ENCODE data around the gene MESP1. TPM values are rescaled to one million over a fixed set of nuclear protein-coding genes. Genes with fewer than 3 reads are reported as not detected.
"Not testable (repeated sequence)": the region's sequence is repeated elsewhere in the genome, so short reads cannot be mapped to it uniquely, and the experiment has no call there.

The MESP1 gene
- total RNA-seq, 4 donors from 2014 or later, result 3.5 to 10.5 (median 6.2) TPM

DNA sequence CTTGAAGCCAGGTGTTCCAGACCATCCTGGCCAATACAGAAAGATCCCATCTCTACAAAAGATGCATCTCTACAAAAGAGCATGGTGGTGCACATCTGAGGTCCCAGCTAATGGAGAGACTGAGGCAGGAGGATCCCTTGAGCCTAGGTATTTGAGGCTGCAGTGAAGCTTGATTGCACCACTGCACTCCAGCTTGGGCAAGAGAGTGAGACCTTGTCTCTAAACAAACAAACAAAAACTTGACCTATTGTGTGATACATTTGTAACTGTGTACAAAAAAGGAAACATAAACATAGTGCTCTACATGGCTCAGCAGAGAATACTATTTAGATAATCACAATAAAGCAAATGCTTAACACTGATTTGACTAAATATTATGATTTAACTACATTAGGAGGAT, 44.9 kb upstream of the MESP1 start:
- H3K27me3 ChIP-seq, result no peaks in the 10 kb centered on the region
- peak overlapping the region in 1 of 4 donors; percentile 74 for H3K27ac ChIP-seq
- no peak overlapping the region for H3K4me3 ChIP-seq
- DNase-seq (ENCODE audit: low spot score in 2 of 2), result no peak
- H3K4me1 ChIP-seq, result peaks cover 0 to 17% (median 4%) of the 10 kb centered on the region in 4 donors
- TF ChIP-seq POLR2A (IDR thresholded peaks at IDR 0.05) (no peak), EP300 (IDR thresholded peaks at IDR 0.05) (no peak)
- TF ChIP-seq, protein P1, sequence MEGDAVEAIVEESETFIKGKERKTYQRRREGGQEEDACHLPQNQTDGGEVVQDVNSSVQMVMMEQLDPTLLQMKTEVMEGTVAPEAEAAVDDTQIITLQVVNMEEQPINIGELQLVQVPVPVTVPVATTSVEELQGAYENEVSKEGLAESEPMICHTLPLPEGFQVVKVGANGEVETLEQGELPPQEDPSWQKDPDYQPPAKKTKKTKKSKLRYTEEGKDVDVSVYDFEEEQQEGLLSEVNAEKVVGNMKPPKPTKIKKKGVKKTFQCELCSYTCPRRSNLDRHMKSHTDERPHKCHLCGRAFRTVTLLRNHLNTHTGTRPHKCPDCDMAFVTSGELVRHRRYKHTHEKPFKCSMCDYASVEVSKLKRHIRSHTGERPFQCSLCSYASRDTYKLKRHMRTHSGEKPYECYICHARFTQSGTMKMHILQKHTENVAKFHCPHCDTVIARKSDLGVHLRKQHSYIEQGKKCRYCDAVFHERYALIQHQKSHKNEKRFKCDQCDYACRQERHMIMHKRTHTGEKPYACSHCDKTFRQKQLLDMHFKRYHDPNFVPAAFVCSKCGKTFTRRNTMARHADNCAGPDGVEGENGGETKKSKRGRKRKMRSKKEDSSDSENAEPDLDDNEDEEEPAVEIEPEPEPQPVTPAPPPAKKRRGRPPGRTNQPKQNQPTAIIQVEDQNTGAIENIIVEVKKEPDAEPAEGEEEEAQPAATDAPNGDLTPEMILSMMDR (IDR thresholded peaks at IDR 0.05), result no peak
- peaks cover 0 to 60% (median 0%) of the 10 kb centered on the region in 3 donors for H3K36me3 ChIP-seq
- peaks cover 0 to 11% (median 0%) of the 10 kb centered on the region in 4 donors for H3K9me3 ChIP-seq

GRCh38 chr15:89794627-89795241, 43.7 kb upstream of the MESP1 start:
- peaks cover 0 to 66% (median 0%) of the 10 kb centered on the region in 3 donors for H3K36me3 ChIP-seq
- no peak overlapping the region for H3K4me3 ChIP-seq
- H3K4me1 ChIP-seq, result peaks cover 0 to 17% (median 4%) of the 10 kb centered on the region in 4 donors
- 24 to 44% methylated on average over 5 of the region's 5 CpGs for WGBS, 2 donors
- peak in 1 of 2 donors; percentile 29 for DNase-seq (ENCODE audit: low spot score in 2 of 2)
- TF ChIP-seq EP300 (IDR thresholded peaks at IDR 0.05) (peak in 1 of 2 donors; percentile 52), POLR2A (IDR thresholded peaks at IDR 0.05) (no peak)
- TF ChIP-seq, protein P1 (IDR thresholded peaks at IDR 0.05), result no peak
- H3K27me3 ChIP-seq, result no peaks in the 10 kb centered on the region
- H3K27ac ChIP-seq, result peak overlapping the region in 2 of 4 donors; percentile 58 to 74
- H3K9me3 ChIP-seq, result peaks cover 0 to 11% (median 0%) of the 10 kb centered on the region in 4 donors

GRCh38 chr15:89792106-89792805, 41.2 kb upstream of the MESP1 start:
- TF ChIP-seq, protein P1 (IDR thresholded peaks at IDR 0.05), result no peak
- TF ChIP-seq EP300 (IDR thresholded peaks at IDR 0.05), result no peak
- no peak for TF ChIP-seq POLR2A (IDR thresholded peaks at IDR 0.05)
- Histone ChIP-seq H3K4me1 (peaks cover 0 to 17% (median 4%) of the 10 kb centered on the region in 4 donors), H3K9me3 (peaks cover 0 to 21% (median 0%) of the 10 kb centered on the region in 4 donors), H3K27me3 (no peaks in the 10 kb centered on the region), H3K27ac (no peak overlapping the region), H3K36me3 (peaks cover 0 to 63% (median 0%) of the 10 kb centered on the region in 3 donors), H3K4me3 (no peak overlapping the region)
- 94 to 95% methylated on average over 22 of the region's 22 CpGs for WGBS, 2 donors
- no peak for DNase-seq (ENCODE audit: low spot score in 2 of 2)

GRCh38 chr15:89790661-89791060, 39.6 kb upstream of the MESP1 start:
- Histone ChIP-seq H3K9me3 (peaks cover 0 to 11% (median 0%) of the 10 kb centered on the region in 4 donors), H3K4me3 (no peak overlapping the region), H3K36me3 (peaks cover 0 to 53% (median 0%) of the 10 kb centered on the region in 3 donors), H3K27me3 (no peaks in the 10 kb centered on the region), H3K4me1 (peaks cover 0 to 15% (median 3%) of the 10 kb centered on the region in 4 donors), H3K27ac (no peak overlapping the region)
- DNase-seq (ENCODE audit: low spot score in 2 of 2), result no peak
- TF ChIP-seq POLR2A (IDR thresholded peaks at IDR 0.05) (no peak), EP300 (IDR thresholded peaks at IDR 0.05) (no peak)
- TF ChIP-seq, protein P1 (IDR thresholded peaks at IDR 0.05), result no peak
- WGBS, 2 donors, result 75 to 83% methylated on average over 16 of the region's 16 CpGs

DNA sequence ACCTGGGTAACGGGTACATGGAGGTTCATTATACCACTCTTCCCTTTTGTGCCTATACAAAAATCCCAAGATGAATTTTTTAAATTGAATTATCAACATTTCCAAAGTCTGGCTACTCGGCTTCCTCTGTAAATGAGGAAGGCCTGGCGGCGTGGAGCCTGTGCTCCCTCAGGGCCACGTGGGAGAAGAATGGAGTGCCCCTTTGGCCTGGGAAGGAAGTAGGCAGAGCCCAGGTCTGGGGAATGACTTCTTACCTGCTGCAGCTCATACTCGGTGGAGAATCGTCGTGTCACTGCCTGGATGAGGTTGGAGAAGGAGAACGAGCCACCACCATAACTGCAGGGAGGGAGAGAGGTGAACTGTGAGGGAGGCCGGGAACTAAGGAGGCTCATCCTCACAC, 39.2 kb upstream of the MESP1 start:
- peaks cover 0 to 11% (median under 1%) of the 10 kb centered on the region in 4 donors for H3K4me1 ChIP-seq
- TF ChIP-seq POLR2A (IDR thresholded peaks at IDR 0.05) (no peak), EP300 (IDR thresholded peaks at IDR 0.05) (no peak)
- TF ChIP-seq, protein P1 (IDR thresholded peaks at IDR 0.05), result no peak
- H3K27me3 ChIP-seq, result no peaks in the 10 kb centered on the region
- peaks cover 0 to 55% (median 0%) of the 10 kb centered on the region in 3 donors for H3K36me3 ChIP-seq
- H3K27ac ChIP-seq, result no peak overlapping the region
- no peak for DNase-seq (ENCODE audit: low spot score in 2 of 2)
- peaks cover 0 to 11% (median 0%) of the 10 kb centered on the region in 4 donors for H3K9me3 ChIP-seq
- 77 to 83% methylated on average over 10 of the region's 10 CpGs for WGBS, 2 donors
- no peak overlapping the region for H3K4me3 ChIP-seq

- not testable (repeated sequence) for H3K27me3 ChIP-seq; H3K4me3 ChIP-seq; DNase-seq (ENCODE audit: low spot score in 2 of 2); H3K4me1 ChIP-seq; H3K27ac ChIP-seq
- 93 to 95% methylated on average over 4 of the region's 4 CpGs for WGBS, 2 donors
- Histone ChIP-seq H3K9me3 (peaks cover 0 to 11% (median 0%) of the 10 kb centered on the region in 4 donors), H3K36me3 (peaks cover 0 to 64% (median 0%) of the 10 kb centered on the region in 3 donors)
Measured at GRCh38 chr15:89788585-89788984, 37.5 kb upstream of the MESP1 start.
